ENCODE measurements around the gene POLE.

POLE gene

DNA sequence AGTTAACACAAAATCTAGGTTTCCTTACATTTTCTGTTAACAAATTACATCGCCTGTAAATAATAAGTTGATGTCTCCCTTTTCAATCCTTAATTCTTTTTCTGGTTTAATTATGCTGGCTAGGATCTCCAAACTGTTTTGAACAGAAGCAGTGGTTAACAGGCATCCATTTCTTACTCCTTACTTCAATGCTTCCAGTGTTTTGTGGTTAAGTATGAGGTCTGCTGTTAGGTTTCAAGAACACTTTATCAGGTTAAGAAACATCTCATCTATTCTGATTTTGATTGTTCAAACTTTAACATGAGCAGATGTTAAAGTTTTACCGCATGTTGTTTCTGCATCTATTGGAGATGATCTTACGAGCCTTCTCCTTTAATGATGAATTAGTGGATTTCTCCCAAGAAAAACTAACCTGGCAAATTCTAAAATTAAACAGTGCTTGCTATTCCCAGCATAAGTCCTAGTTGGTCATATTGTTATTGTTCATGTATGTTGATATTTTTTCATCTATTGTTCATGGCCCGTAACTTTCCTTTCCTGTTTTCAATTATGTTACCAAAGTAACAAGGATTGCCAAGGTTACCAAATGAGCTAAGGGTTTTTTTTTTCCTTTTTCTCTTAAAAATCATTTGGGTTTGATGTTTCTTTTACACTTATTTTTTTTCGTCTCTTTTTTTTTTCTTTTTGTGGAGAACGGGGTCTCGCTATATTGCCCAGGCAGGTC lies 33.4 kb downstream of the POLE start:
- DNase-seq (ENCODE audit: low spot score): peak; percentile 19

DNA sequence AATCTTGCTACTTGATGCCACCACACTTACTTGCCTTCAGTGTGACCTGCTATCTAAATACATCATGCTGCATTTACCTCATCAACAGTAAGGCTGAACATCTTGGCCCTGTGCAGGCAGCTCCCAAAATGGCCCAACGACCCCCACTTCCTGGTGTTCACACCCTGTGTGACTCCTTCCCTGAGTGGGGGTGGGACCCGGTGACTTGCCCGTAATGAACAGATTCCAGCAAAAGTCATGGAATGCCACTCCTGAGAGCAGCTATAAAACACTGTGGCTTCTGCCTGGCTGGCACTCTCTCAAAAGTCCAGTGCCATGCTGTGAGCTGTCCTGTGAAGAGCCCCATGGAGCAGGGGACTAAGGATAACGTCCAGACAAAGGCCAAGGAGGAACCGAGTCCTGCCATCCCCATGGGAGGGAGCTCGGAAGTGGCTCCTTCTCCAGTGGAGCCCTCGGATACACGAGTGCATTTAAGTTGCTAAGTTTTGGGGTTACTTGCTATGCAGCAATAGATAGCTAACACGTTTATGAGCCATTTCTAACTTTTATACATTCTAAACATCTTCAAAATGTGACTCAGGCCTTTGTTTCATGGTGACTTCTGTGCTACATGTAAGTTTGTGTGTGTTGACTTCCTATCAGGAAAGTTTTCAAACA lies 35.6 kb downstream of the POLE start:
- DNase-seq (ENCODE audit: low spot score): no peak

DNA sequence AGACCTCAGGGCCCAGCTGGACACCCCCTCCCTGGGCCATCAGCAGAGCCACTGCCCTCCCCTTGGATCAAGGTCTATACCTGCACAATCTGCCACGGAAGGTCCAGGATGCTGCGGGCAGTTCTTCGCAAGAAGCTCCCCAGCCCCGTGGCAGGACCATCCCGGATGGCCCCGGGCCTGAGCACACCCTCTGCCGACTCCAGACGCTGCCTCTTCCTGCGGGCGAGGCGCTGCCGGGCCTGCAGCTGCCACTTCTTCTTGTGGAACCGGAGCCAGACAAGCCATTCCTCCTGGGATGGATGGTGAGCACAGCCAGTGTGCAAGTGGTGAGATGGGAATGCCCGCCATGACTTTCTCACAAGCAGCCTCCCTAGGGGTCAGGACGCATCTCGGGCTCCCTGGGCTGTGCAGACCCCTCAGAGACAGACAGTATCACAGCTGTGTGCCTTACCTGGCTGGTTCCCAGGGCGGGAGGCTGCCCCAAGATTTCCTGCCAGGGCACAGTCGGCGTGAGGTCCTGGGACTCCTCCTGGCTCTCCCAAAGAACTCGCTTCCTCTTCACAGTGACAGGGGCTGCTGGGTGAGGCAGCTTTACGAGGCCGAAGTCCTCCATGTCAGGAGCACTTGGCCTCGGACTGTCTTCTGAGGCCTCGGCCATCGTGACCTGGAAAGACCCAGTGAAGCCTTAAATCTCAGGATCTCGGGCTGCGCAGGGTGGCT lies 37.8 kb downstream of the POLE start:
- DNase-seq (ENCODE audit: low spot score): no peak

DNA sequence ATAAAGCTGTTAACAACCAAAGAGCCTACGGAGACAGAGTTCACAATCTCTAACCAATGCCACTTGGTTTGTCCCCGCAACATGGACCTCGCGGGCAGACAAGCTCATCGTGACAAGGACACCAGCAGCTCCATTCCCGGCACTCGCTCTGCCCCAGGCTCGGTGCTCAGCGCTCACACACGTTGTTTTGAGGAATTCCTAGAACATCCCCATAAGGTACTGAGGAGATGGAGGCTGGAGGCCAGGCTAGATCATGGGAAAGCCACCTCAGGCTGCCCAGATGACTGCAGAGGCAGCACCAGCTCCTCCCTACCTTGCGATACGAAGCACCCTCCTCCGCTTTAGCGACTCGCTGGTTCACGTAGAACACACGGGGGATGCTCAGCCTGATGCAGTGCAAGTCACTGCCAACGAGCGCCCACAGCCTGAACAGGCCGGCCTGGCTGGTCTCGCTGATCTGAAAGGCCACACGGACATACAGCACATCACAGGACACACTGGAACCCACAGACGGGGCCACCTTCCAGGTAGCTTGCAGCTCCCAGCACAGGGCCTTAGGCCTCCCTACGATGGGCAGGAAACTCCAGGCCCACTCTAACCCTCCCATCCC lies 38.4 kb downstream of the POLE start:
- no peak for DNase-seq (ENCODE audit: low spot score)

DNA sequence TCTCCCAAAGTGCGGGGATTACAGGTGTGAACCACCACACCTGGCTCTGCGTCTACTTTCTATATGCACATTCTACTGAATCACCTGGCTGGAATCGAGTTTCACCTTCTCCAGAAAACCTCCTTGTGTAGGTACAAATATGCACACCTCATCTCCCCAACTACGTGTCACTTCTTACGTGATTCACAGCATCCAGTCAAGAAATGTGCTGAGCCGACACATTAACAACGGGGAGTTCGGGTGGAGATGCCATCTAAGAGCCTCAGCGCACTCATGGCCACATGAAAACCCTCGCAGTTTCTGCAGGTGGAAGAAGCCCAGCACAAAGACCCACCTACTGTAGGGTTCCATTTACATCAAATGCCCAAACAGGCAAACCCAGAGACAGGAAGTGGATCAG lies 39.3 kb downstream of the POLE start:
- no peak for DNase-seq (ENCODE audit: low spot score)

DNA sequence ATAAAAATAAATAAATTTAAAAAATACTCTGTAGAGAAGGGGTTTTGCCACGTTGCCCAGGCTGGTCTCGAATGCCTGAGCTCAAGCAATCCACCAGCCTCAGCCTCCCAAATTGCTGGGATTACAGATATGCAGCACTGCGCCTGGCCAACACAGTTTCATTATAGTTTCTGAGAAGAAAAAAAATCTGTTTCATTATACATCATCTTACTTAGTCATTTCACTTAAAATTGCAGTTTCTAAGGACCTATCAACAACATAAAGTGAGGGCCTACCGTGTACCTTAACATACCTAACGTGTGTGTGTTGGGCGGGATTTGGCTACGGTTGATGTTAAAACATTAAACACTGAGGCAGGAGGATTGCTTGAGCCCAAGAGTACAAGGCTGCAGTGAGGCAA lies 40.3 kb downstream of the POLE start:
- DNase-seq (ENCODE audit: low spot score): peak; percentile 45

DNA sequence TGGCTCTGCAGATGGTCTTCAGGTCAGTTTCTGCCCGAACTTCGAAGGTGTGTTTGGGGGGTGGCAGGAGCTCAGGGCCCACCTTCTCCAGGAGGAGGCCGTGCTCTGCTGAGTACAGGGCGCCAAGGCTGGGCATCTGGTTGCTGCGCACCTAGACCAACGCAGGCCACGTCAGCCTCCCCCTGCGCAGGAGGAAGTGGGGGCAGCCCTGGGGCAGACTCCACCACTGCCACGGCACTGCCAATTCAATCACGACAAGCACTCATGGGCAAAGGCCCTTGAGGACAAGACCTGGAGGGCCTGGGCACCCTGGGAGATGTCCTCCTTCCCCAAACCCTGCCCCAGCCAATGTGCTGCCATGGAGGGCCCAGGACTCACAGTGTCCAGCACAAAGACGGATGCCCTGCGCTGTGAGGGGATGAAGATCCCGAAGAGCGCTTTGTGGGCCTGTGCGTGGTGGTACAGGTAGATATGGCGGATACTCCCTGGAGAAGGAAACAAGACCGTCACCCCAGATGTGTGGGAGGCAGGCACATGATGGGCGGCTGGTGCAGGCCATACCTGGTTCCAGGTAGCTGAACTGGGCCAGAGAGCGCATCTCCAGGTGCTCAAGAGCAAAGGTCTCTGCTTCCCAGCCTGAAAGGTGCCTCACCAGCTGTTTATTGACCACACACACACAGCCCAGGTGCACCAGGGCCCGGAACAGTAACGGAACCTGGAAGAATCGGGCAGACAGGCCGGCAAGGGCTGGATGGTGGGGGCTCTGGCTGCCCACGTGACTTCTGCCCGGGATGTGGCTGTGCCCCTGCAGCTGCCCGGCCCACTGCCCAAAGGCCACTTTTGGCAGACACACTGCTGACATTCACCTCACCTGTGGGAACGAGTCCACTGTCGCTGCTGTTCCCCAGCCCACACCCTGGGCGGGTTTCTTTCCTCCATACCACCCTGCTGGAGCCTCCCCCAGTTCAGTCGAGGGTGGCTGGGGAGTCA lies 44.0 kb downstream of the POLE start:
- DNase-seq (ENCODE audit: low spot score): no peak

DNA sequence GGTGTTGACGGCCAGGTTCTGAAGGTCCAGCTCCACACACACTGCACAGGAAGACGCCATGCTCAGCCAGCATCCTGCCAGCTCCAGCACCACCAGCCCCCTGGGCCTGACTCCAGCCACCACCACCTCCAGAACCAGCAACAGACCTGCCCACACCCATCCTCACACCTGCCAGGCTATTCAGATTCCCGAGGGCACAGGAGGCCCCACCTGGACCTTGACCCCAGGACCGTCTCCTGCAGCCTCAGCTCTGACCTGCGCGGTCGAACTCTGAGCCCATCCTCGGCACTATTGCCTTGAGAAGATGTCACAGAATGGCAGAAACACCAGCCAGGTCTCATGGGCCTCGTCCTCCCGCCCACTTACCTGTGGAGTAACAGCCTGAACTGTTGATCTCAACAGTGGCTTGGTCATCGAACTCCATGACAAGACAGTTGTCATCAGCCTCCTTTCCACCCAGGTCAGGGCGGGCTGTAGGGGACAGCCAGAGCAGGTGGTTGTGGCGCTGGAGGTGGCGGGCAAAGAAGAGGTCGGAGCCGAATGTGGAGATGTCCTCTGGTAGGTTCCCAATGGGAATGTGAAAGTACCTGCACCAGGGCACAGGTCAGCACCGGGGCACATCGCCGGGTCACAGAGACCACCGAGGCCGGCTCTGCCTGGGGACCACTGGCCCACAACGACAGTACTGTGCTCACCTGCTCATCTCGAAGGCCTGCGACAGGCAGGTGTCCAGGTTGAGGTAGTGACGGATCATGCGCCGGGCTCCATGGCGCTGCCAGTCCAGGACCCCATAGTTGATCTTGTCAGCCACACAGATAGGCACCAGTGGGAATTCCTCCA lies 45.1 kb downstream of the POLE start:
- DNase-seq (ENCODE audit: low spot score): no peak

DNA sequence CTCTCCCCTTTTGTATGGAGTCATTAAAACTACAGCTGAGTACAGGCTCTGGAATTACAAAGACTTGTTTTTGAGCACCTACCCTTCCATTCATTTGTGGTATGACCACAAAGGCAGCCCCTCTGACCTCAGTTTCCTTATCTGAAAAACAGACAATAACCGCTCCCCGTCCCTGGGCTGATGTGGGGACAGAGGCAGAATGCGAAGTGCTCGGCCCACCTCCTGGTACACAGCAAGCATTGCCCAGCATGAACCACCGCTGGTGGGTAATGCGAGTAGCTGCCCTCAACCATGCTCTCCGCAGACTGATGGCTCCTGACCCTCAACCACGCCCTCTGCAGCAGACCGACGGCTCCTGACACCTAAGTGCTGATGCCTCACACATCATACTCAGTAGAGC lies 46.2 kb downstream of the POLE start:
- DNase-seq (ENCODE audit: low spot score): no peak

DNA sequence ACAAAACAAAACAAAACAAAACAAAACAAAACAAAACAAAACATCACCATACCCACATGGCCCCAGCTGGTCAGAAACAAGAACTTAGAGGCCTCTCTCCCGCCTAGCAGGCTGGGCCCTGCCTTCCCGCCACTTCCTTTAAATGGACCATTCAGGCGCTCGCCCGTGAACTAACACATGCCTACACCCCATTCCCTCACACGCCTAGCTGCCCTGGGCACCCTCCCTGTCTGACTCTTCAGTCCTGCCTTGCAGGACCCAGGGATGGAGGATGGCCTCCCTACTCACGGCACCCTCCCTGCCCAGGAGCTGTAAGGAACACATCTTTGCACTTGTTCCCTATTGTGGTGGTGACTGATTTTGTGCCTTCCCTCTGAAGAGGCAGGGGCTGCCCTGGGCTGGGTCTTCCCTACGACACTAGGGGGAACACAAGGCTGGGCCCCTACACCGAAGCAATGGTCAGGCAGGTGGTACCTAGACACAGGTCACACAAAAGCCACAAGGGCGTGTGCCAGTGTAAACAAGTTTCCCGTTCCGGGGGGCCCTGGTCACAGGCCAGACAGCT lies 47.1 kb downstream of the POLE start:
- no peak for DNase-seq (ENCODE audit: low spot score)

DNA sequence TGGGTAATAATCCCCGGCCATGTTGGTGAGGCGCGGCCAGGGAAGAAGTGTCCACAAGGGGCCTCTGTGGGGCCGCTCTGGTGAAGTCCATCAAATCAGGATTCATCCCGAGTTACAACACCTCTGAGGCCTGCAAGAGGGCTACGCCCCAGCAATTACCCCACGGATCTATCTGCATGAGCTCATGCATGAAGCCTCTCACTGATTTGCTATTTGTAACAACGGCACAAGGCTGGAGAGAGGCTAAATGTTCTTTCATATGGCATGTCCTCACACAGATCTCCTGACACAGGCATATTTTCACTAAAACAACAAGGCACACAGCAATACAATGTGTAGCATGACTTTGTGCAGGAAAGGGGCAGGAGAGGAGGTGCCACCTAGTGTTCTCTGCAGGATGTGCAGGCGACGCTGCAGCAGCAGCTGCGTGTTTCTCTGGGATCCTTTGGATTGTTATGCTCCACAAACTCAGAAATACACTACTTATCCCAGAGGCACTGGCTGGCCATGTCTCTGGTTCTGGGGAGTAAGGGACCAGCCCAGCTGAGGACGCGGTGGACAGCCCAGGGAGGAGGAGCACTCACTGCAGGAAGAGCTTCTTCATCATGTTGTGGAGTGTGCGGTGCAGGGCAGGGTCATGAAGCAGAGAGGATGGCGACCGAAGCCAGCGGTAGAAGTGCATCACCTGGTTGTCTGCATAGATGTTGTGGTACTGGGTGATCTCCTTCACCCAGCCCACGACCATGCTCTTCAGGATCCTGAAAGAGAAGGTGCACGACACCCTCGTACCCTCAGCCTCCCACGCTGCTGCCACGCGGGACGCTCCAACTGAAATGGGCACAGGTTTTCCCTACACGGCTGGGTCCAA lies 48.4 kb downstream of the POLE start:
- peak; percentile 25 for DNase-seq (ENCODE audit: low spot score)

DNA sequence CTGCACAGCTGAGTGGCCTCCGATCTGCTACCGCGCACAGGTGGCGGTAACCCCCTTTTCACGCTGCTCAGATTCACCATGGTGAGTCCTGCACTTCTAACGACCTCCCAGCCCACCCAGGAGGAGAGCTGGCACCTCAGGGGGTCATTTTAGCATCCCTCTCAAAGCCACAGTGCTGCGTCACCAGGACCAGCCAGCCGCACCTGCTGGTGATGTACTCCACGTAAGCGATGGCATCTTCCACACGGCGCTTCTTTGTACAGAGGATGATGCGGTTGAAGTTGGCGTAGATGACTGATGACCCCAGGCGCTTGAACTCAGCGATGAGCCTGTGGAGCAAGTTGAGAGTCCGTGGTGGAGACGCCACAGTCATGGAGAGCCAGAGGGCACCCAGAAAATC lies 49.3 kb downstream of the POLE start:
- DNase-seq (ENCODE audit: low spot score): no peak

DNA sequence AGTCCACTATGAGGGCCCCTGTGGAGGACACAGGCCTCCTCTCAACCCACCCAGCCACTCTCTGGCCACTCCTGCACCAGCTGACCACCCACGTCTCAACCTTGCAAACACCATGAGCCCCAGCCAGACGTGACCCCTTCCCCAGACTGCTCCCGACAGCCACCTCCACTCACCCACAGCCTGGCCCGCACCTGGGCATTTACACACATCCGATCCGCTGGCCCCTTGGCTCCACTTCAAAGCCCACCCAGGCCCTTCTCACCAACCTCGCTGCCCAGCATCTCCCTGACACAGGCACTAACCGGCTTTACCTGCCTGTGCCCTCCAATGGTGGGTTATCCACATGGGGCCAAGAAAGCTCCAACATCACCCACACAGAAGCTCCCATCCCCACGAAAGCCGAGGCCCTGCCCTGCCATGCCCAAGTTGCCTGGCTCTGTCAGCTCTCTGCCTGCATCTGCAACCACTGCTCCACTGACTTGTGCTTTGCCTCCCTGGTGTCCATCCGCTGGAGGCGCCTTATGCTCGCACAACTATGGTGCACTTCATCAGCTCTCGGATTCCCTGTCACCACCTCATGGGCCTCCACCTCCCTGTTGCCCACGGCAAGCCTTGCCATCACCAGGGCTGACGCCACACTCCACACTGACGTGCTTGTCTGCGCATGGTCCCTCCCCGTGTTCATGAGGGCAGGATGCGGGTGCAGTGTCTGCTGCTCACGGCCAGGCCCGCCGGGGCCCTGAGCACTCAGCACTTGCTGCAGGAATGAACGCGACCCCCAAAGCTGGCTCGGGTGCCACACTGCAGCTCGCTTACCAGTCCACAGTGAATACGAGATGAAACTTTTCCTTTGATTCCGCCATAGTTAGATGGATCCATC lies 51.8 kb downstream of the POLE start:
- no peak for DNase-seq (ENCODE audit: low spot score)

DNA sequence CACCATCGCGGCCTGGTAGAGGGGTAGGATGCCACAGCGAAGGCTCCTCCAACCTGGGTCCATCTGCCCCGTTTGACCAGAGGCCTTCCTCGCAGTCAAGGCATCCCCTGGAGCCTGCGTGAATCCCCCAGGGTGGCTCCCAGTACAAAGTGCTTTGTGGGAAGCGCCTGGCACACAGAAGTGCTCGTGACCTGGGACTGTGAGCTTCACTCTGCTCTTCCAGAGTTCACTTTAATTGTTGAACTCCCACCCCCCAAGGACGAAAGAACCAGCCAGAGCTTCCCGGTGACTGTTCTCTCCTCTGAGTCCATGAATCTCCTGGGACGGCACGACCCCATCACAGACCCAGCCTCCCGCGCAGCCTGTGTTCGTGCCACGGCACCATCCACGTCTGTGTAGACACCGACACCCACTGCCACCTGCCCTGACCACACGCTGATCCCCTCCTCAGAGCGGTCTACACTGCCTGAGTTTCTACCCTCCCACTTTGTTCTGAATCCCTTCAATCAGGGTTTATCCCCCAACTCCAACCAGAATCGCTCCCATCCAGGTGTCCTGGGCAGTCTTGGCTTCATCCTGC lies 52.6 kb downstream of the POLE start:
- DNase-seq (ENCODE audit: low spot score): no peak

DNA sequence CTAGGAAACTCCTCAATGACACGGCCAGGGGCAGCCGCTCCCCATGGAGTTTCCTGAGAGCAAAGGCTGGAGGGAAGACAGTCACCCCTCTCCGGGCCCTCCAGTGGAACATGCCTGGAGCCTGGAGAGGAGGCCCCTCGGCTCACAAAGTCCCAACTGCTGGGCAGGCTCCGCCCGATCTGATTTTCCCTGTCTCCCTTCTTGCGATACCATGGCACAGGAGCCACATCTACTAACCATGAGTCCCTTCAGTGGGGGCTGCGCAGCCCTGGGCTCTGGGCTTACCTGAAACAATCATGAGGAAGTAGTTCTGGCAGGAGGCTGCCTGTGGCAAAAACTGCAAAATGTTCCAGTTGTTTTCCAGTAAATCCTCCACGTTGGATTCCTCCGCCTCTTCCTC lies 53.2 kb downstream of the POLE start:
- DNase-seq (ENCODE audit: low spot score): no peak

DNA sequence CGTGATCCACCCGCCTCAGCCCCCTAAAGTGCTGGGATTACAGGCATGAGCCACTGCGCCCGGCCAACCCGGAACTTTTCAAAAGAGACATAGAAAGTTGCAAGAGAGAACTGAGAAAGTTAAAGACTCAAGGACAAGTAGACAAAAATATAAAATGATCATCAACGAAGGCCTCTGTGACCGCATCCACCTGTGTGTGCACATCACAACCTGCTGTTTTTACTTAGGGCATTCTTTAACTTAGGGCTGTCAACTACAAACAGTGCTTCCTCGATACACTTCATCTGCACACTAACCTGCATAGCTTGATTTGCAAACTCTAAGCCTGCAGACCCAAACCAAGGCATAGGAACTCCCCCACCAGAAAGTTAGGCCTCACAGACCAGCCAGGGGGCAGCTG lies 53.7 kb downstream of the POLE start:
- no peak for DNase-seq (ENCODE audit: low spot score)

DNA sequence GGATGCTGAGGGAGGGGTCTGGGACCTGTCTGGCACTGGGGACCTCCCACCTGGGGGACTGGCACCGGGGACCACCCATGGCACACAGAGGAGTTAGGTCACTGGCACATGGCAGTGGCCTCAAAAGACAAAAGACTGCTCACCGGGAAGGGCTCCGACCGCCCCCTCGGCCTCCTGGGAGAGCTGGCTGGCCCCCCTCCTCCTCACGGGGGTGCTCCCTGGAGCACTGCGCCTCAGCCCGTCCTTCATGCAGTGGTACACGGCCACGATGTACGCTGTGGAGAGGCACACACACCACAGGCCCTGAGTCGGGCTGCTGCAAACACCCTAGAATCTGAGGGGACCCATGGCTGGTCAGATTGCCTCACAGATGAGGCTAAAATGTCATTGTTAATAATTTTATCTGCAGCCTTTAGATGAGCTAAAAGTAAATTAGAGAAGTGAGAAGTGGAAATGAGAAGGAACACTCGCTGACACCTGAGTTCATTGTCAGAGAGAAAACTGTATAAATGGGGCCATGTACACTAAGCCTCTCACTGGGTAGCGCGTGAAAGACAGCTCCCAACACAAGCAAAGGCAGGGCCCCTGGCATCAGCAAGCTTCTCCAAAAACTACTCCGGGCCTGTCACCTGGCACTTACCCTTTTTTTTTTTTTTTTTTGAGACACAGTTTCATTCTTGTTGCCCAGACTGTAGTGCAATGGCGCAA lies 54.5 kb downstream of the POLE start:
- DNase-seq (ENCODE audit: low spot score): no peak
